Rectal smooth muscle tissue (tissue), 1 donor: ENCODE data around the gene MLNR.

Experiments used
- H3K27ac ChIP-seq: one replicate; pipeline ENCODE4 v1.7.0; 2013; ENCODE audit warnings: low read depth, low read length, inconsistent platforms
- H3K27me3 ChIP-seq: one replicate; pipeline ENCODE4 v1.7.0; 2013; ENCODE audit warnings: low read length; ENCODE audit not compliant: control insufficient read depth, insufficient read depth
- H3K36me3 ChIP-seq: one replicate; pipeline ENCODE4 v1.7.0; 2013; ENCODE audit warnings: low read length; ENCODE audit not compliant: control insufficient read depth, insufficient read depth
- H3K4me1 ChIP-seq: one replicate; pipeline ENCODE4 v1.7.0; 2013; ENCODE audit warnings: low read length; ENCODE audit not compliant: control insufficient read depth, insufficient read depth
- H3K4me3 ChIP-seq: one replicate; pipeline ENCODE4 v1.7.0; 2013; ENCODE audit warnings: low read length
- H3K9ac ChIP-seq: one replicate; pipeline ENCODE4 v1.7.0; 2013; ENCODE audit warnings: low read length

Gene MLNR

GRCh38 chr13:49262634-49263033 lies 42.5 kb downstream of the MLNR start:
- no peak overlapping the region for H3K27ac ChIP-seq
- H3K27me3 ChIP-seq = no peaks in the 10 kb centered on the region
- no peaks in the 10 kb centered on the region for H3K4me1 ChIP-seq
- H3K36me3 ChIP-seq = peaks cover 9% of the 10 kb centered on the region
- H3K9ac ChIP-seq = no peak overlapping the region
- no peak overlapping the region for H3K4me3 ChIP-seq

- Histone ChIP-seq H3K4me1 (no peaks in the 10 kb centered on the region), H3K36me3 (no peaks in the 10 kb centered on the region), H3K4me3 (no peak overlapping the region), H3K27ac (no peak overlapping the region), H3K9ac (no peak overlapping the region), H3K27me3 (no peaks in the 10 kb centered on the region)
Measured at GRCh38 chr13:49265822-49266221, 45.7 kb downstream of the MLNR start.

- H3K27me3 ChIP-seq = no peaks in the 10 kb centered on the region
- H3K27ac ChIP-seq = no peak overlapping the region
- H3K4me3 ChIP-seq = no peak overlapping the region
- H3K9ac ChIP-seq = no peak overlapping the region
- H3K36me3 ChIP-seq = no peaks in the 10 kb centered on the region
- H3K4me1 ChIP-seq = no peaks in the 10 kb centered on the region
Measured at GRCh38 chr13:49271264-49271663, 51.1 kb downstream of the MLNR start.
